ENCODE results near the gene PIP5K1B.

PIP5K1B gene

GRCh38 chr9:68795411-68795810, 90.4 kb downstream of the PIP5K1B start:
- no peak for TF ChIP-seq CTCF (IDR thresholded peaks at IDR 0.05; ENCODE audit: low read depth, low read length, missing control alignments)
- no peak for DNase-seq (ENCODE audit: extremely low read depth, low read depth)

GRCh38 chr9:68797116-68797515, 92.1 kb downstream of the PIP5K1B start:
- H3K4me3 ChIP-seq (replicated peaks; ENCODE audit: low read depth, low read length) = no peak overlapping the region
- DNase-seq (ENCODE audit: extremely low read depth, low read depth) = no peak
- TF ChIP-seq CTCF (IDR thresholded peaks at IDR 0.05; ENCODE audit: low read depth, low read length, missing control alignments) = no peak

More at GRCh38 chr9:68795411-68795810, 90.4 kb downstream of the PIP5K1B start:
- H3K4me3 ChIP-seq (replicated peaks; ENCODE audit: low read depth, low read length) = no peak overlapping the region

- H3K4me3 ChIP-seq (replicated peaks; ENCODE audit: low read depth, low read length) = no peak overlapping the region
- TF ChIP-seq CTCF (IDR thresholded peaks at IDR 0.05; ENCODE audit: low read depth, low read length, missing control alignments) = no peak
- DNase-seq (ENCODE audit: extremely low read depth, low read depth) = no peak
Measured at GRCh38 chr9:68798423-68798822, 93.4 kb downstream of the PIP5K1B start.

GRCh38 chr9:68800836-68801235, 95.8 kb downstream of the PIP5K1B start:
- TF ChIP-seq CTCF (IDR thresholded peaks at IDR 0.05; ENCODE audit: low read depth, low read length, missing control alignments) = no peak
- H3K4me3 ChIP-seq (replicated peaks; ENCODE audit: low read depth, low read length) = no peak overlapping the region
- no peak for DNase-seq (ENCODE audit: extremely low read depth, low read depth)

- no peak for DNase-seq (ENCODE audit: extremely low read depth, low read depth)
- H3K4me3 ChIP-seq (replicated peaks; ENCODE audit: low read depth, low read length) = no peak overlapping the region
- no peak for TF ChIP-seq CTCF (IDR thresholded peaks at IDR 0.05; ENCODE audit: low read depth, low read length, missing control alignments)
Measured at GRCh38 chr9:68802525-68803015, 97.5 kb downstream of the PIP5K1B start.

GRCh38 chr9:68804911-68805889, 100.2 kb downstream of the PIP5K1B start:
- TF ChIP-seq CTCF (IDR thresholded peaks at IDR 0.05; ENCODE audit: low read depth, low read length, missing control alignments) = no peak
- H3K4me3 ChIP-seq (replicated peaks; ENCODE audit: low read depth, low read length) = no peak overlapping the region
- DNase-seq (ENCODE audit: extremely low read depth, low read depth) = no peak

Data from HFF-Myc (cell line).